ENCODE measurements around the gene FAM120C. TPM values are rescaled to one million over a fixed set of nuclear protein-coding genes. Genes with fewer than 3 reads are reported as not detected.

The FAM120C gene
- total RNA-seq, result 6.6 and 8.9 TPM in 2 replicates

GRCh38 chrX:54182864-54183613 lies at the start of gene FAM120C:
Gene FAM120C (minus strand): TSS chrX:54183254. CDS start chrX:54183198, 56 bp downstream.

GRCh38 chrX:54044126-54044876 lies 138.8 kb downstream of the FAM120C start, which contains the start of gene PHF8:
Gene PHF8 (minus strand): TSS chrX:54044473. CDS start chrX:54042728, 1,745 bp downstream.

Small RNA genes within 50 kb of the gene (small RNA-seq; reads per million reads assigned to genes)
- not detected for gene AL589872.1 (ENCODE audit: low replicate concordance)

Other genes with a start within 250 kb of the FAM120C start
- gene PHF8, start 138.8 kb downstream of the FAM120C start, total RNA-seq, result 28.6 and 37.6 TPM in 2 replicates
- 0.22 and 0.29 TPM in 2 replicates for gene WNK3, start 174.8 kb upstream of the FAM120C start, total RNA-seq